Lower lobe of right lung (tissue), 2 donors: Measurements from ENCODE around the gene BCL2. TPM values are rescaled to one million over a fixed set of nuclear protein-coding genes. Genes with fewer than 3 reads are reported as not detected.

ENCODE experiments used
- ATAC-seq, 2 donors: fragments of 200-7000 bp; cut with Tn5 transposase; one replicate each; pipeline ENCODE4 v1.9.1; 2020 to 2022; ENCODE audit warnings: mild to moderate bottlenecking in 2 of 2, moderate library complexity in 2 of 2
- DNase-seq: peaks from one replicate; pipeline ENCODE4 v3.0.0-alpha.2; 2020
- H3K27ac ChIP-seq: fragments of 200-600 bp; one replicate; pipeline ENCODE4 v1.8.0; 2022
- H3K27me3 ChIP-seq: fragments of 200-600 bp; one replicate; pipeline ENCODE4 v1.8.0; 2022; ENCODE audit warnings: low read depth
- H3K36me3 ChIP-seq: fragments of 200-600 bp; one replicate; pipeline ENCODE4 v1.8.0; 2022; ENCODE audit warnings: mild to moderate bottlenecking
- H3K4me1 ChIP-seq: fragments of 200-600 bp; one replicate; pipeline ENCODE4 v1.8.0; 2022
- H3K4me3 ChIP-seq: fragments of 200-600 bp; one replicate; pipeline ENCODE4 v1.8.0; 2022; ENCODE audit warnings: mild to moderate bottlenecking
- H3K9me3 ChIP-seq: fragments of 200-600 bp; one replicate; pipeline ENCODE4 v1.8.0; 2022
- CTCF ChIP-seq: fragments of 200-600 bp; IDR thresholded peaks from one replicate; pipeline ENCODE4 v1.8.0; 2022; ENCODE audit warnings: antibody characterized with exemption, mild to moderate bottlenecking
- intact Hi-C: fragments of 100-400 bp; cut with DNase I; formaldehyde crosslinking; loops from one replicate; pipeline ENCODE4 v1.11.0; 2022
- total RNA-seq: library from RNA; stranded (reverse); fragmentation: NEBNext Ultra II Directional; extraction: Animal tissue kit (Norgen Biotek cat#: 25700); gene quantifications from one replicate; pipeline ENCODE4 v1.2.1, GENCODE V29; 2021
- donor health status: DM: no; HTN: yes; CAD: no; lungs with severe emphysema.

Gene BCL2
- total RNA-seq, 1 donor from 2014 or later, result 11.0 TPM

GRCh38 chr18:63298400-63299365, 20.9 kb downstream of the BCL2 start:
- Histone ChIP-seq H3K9me3 (no peaks in the 10 kb centered on the region), H3K4me1 (peaks cover 37% of the 10 kb centered on the region), H3K4me3 (no peak overlapping the region), H3K36me3 (no peaks in the 10 kb centered on the region), H3K27ac (no peak overlapping the region), H3K27me3 (no peaks in the 10 kb centered on the region)
- no peak for DNase-seq
- TF ChIP-seq CTCF, result no peak
- intact Hi-C loops, result no loop called here
- ATAC-seq, result no peak

GRCh38 chr18:63297687-63298399, 21.7 kb downstream of the BCL2 start:
- H3K36me3 ChIP-seq, result no peaks in the 10 kb centered on the region
- intact Hi-C loops, result no loop called here
- H3K27me3 ChIP-seq, result no peaks in the 10 kb centered on the region
- no peak for TF ChIP-seq CTCF
- no peak for ATAC-seq
- no peak overlapping the region for H3K4me3 ChIP-seq
- peaks cover 41% of the 10 kb centered on the region for H3K4me1 ChIP-seq
- H3K9me3 ChIP-seq, result no peaks in the 10 kb centered on the region
- no peak overlapping the region for H3K27ac ChIP-seq
- DNase-seq, result no peak

GRCh38 chr18:63293935-63294334, 25.6 kb downstream of the BCL2 start:
- Histone ChIP-seq H3K36me3 (no peaks in the 10 kb centered on the region), H3K27me3 (no peaks in the 10 kb centered on the region), H3K9me3 (no peaks in the 10 kb centered on the region), H3K27ac (no peak overlapping the region), H3K4me1 (peaks cover 22% of the 10 kb centered on the region), H3K4me3 (no peak overlapping the region)
- no peak for DNase-seq
- no peak for TF ChIP-seq CTCF
- intact Hi-C loops, result no loop called here
- ATAC-seq, result no peak

GRCh38 chr18:63292831-63293683, 26.5 kb downstream of the BCL2 start:
- intact Hi-C loops, result no loop called here
- H3K27ac ChIP-seq, result no peak overlapping the region
- H3K9me3 ChIP-seq, result no peaks in the 10 kb centered on the region
- H3K4me1 ChIP-seq, result peaks cover 23% of the 10 kb centered on the region
- DNase-seq (no peak), ATAC-seq (peak in 1 of 2 donors; percentile 23)
- no peaks in the 10 kb centered on the region for H3K36me3 ChIP-seq
- no peak overlapping the region for H3K4me3 ChIP-seq
- no peaks in the 10 kb centered on the region for H3K27me3 ChIP-seq
- no peak for TF ChIP-seq CTCF

GRCh38 chr18:63291278-63291677, 28.3 kb downstream of the BCL2 start:
- DNase-seq, result no peak
- Histone ChIP-seq H3K27me3 (no peaks in the 10 kb centered on the region), H3K4me1 (peaks cover 24% of the 10 kb centered on the region), H3K36me3 (no peaks in the 10 kb centered on the region), H3K27ac (no peak overlapping the region), H3K4me3 (no peak overlapping the region), H3K9me3 (no peaks in the 10 kb centered on the region)
- intact Hi-C loops, result no loop called here
- no peak for ATAC-seq
- no peak for TF ChIP-seq CTCF
